HG03135 (cell line): ENCODE measurements around the gene SMCO2.
A peak's percentile ranks its signal among the peaks of the same experiment; 100 is the strongest.

ENCODE experiments used
- ATAC-seq: cut with Tn5 transposase; IDR thresholded peaks from one replicate; pipeline ENCODE4 v1.9.1; 2021; ENCODE audit warnings: mild to moderate bottlenecking, moderate library complexity; ENCODE audit not compliant: unreplicated experiment

SMCO2 gene

DNA sequence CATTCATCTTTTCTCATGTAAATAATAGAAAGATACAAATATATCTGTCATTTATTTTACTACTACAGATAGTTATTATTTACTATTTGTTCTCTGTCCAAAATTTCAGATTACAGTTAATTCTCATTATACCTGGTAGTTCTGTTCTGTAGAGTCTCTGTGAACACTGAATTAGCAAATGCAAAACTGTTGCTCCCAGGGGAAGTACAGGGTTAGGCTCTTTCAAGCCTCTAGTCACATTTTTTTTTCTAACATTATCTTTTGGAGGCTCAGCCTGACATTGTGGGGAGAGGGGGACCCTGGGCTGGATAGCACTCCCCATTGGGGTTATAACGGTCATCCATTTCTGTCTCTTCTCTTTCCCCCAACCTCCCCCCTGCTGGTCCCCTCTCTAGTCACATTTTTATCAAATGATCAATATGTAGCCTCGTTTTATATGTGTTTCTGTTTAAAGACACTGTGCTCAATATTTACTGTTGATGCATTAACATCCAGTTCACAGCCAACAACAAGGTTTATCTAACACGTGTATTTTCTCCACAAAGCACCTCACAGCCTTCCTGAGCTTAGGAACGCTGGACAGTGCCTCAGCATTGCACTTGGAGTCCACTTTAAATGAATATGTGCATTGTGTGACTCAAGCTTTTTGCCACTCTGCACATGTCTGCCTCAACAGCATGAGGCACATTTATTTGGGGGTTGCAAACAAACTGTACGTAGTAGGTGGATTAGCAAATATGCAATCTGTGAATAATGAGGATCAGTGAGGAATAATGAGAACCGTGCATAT lies 4.7 kb downstream of the SMCO2 start:
- ATAC-seq, result no peak

DNA sequence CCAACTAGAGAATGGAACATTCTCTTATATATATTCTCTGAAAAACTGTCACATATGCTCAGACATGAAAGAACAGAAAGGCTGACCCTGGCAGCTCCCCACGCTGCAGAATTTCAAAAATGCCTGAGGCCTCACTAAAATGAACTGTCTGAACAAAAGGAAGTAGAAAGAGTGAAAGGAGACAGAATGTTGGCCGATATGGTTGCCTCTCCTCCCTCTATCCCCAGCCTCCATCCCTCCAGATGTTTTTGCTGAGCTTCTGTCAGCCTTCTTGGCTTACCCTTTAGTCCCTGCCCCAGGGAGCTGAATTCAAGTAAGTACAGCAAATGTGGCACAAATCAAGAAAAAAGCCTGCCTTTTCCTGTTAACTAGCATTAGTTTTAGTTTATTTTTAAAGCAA lies 6.9 kb downstream of the SMCO2 start:
- no peak for ATAC-seq

DNA sequence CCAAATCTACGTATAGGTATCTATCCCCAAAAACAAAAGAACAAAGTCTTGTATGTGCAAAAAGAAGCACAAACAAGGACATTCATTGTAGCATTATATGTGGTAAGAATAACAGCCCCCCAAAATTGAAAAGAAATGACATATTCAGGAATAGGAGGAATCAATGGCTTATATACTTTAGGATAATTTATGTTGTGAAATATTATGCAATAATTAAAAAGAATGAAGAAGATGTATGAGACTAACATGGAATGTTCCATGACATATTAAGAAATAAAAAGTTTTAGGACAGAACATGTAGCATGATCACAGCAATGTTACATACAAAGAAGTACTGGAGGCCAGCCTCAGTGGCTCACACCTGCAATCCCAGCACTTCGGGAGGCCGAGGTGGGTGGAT lies 9.1 kb downstream of the SMCO2 start:
- no peak for ATAC-seq

- ATAC-seq, result no peak
Measured at GRCh38 chr12:27456618-27457017, 10.1 kb downstream of the SMCO2 start.

DNA sequence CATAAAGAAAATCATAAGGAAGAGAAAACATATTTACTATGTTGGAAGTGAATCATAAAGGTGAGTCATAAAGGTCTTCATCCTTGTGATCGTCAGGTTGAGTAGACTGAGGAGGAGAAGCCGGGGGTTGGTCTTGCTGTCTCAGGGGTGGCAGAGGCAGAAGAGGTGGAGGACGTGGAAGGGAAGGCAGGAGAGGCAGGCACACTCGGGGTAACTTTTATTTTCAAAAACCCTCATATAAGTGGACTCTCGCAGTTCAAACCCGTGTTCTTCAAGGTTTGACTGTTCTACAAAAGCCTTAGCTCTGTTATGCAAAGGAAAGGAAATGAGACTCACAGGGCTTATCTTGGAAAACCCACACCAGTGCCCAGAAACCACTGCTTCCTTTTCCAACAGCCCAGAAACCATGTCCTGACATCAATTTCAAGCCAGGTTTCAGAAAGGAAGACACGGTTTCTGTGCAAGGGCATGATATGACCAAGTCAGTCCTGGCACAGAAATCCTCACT lies 14.0 kb downstream of the SMCO2 start:
- no peak for ATAC-seq

DNA sequence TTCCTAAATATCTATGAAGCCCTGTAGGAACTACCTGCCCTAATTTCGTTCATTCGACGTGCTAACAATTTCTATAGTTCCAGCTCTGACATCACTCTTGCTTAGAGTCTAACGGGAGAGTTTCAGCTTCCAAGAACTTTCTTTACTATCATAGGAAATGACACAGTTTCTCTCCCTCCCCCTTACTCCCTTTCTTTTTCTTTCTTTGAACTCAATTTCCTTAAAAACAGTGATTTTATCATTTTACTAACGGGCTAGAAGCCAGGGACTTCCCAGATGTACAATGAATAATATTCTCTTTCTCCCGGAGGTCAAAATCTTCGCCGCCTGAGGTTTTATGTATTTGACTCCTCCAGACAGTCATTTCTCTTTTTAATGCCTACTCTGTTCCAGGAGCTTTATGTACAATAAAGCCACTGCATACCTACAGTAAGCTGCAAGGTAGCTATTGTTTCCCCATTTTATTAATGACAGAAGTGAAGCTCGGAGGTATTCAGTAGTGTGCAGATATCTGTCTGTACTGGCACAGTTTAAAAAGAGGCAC lies 15.7 kb downstream of the SMCO2 start:
- no peak for ATAC-seq

DNA sequence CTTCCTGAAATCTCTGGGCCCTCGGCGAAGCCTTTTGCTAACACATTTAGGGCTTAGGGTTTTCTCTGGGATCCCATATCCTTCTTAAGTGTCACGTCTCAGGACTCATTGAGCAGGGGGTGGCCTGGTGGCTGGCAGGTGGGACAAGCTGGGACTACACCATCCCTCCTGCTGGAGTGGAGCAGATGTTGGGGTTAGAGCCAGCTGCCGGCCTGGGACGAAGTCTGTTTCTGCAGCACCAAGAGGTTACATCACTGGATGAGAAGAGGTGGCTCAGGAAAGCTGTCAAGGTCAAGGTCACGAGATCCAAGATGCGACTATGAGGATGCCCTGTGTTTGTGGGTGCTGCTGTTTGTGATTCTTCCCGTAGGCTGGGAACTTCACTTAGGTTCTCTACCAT lies 16.3 kb downstream of the SMCO2 start:
- ATAC-seq, result no peak

DNA sequence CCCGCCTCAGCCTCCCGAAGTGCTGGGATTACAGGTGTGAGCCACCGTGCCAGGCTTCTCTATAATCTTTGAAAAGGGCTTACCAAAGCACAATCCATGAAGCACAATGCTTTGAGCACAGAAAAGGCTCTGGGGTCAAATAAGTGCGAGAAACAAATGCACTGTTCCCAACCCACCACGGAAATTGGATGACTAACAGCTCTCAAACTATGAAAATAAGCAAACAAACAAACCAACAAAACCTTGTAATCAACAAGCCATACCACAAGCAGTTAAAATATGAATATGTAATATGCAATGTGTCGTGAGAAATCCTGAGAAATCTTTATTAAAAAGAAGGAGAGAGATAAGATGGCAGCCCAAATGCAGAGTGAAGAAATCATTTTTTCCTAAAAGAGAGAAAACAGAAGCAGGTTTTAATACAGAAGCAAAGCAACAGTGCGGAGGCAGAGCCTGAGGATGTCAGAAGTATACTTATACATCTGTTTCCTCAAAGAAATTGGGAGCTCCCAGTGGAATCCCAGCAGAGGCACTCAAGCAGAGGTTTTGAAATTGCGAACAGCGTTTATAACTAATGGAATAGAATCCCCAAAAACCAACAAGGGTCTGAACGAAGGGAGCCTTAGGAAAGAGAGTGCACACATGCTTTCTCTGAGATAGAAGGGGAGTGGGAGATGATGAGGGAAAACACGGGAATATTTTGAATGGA lies 17.1 kb downstream of the SMCO2 start:
- ATAC-seq, result no peak

GRCh38 chr12:27464220-27464554 lies 17.7 kb downstream of the SMCO2 start:
- ATAC-seq, result no peak

DNA sequence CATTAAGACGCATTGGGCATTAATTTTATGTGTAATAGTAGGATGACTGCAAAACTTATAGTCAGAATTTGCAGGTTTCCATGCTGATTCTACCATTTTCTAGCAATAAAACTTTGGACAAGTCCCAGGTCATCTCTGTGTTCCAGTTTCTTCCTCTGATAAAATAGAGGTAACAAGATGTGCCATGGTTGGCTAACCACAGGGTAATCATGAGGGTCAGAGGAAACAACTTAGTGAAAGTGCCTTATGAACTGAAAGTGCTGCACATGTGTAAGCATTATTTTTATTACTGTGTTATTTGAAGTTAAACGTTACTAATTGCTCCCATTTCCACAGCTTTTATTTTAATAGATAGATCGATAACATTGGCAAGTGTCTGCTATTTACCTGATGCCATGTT lies 21.1 kb downstream of the SMCO2 start:
- ATAC-seq, result peak; percentile 57

DNA sequence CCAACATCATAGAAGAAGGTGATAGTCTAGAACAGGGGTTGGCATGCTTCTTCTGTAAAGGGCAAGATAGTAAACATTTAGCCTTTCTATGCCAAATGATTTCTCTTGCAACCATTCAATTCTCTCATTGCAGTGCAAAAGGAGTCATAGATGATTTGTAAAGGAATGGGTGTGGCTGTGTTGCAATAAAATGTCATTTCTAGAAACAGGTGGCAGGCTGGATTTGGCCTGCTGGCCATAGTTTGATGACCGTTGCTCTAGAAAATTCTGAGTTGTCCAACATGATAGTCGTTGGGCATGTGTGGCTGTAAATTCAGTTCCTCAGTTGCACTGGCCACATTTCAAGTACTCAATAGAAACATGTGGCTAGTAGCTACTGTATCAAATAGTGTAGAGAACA lies 21.7 kb downstream of the SMCO2 start:
- ATAC-seq, result no peak

DNA sequence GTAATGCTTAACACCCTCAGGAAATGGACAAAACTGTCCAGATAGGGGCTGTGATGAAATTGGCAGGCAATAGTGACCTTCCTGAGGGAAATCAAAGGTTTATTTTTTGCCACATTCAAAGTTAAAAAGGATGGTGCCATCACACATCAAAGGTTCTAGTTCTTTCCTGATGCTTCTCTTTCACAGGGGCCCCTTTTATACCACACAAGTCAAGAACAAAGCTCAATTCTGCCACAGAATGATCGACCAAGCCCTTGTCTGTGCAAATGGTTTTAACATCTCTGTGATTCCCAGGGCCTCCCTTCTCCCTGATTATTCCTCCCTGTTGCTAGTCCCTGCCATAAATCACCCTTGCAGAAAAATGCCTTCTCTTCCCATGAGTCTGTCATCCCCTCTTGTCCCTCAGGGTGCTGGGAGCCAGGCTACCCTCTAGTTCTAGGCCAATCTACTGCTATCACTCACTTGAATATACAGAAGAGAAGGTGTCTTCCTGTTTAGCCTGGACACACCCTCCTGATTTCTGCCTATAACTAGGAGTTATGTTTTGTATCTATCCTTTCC lies 22.7 kb downstream of the SMCO2 start:
- ATAC-seq, result no peak

GRCh38 chr12:27472604-27473003 lies 26.1 kb downstream of the SMCO2 start:
- no peak for ATAC-seq

- ATAC-seq, result no peak
Measured at GRCh38 chr12:27474344-27474743, 27.8 kb downstream of the SMCO2 start.

DNA sequence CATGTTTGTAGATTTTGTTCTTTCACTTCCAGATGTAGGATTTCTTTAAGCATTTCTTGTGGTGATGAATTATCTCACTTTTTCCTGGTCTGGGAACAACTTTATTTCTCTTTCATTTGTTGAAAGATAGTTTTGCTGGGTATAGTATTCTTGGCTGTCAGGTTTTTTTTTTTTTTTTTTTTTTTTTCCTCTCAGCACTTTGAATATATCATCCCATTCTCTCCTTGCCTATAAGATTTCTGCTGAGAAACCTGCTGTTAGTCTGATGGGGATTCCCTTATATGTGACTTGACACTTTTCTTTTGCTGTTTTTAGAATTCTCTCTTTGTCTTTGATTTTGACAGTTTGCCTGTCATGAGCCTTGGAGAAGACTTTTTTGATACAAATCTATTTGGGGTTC lies 30.5 kb downstream of the SMCO2 start:
- no peak for ATAC-seq

DNA sequence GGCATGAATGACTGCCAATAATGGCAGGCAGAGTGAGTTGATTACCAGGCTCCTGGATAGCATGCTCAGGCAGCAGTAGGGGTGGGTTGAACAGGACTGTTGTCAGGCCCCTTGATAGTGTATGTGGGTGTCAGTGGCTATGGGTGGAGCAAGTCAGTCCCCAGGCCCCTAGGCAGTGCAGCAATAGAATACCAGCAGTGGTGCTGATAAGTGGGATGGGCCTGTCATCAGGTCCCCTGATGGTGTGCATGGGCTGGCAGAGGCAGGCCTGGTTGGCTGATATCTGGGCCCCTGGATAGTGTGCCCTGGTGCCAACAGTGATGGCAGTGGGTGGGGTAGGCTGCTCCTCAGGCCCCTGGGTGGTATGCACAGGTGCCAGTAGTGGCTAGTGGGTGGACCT lies 32.4 kb downstream of the SMCO2 start:
- ATAC-seq, result no peak

GRCh38 chr12:27480016-27480415 lies 33.5 kb downstream of the SMCO2 start:
- ATAC-seq, result no peak

DNA sequence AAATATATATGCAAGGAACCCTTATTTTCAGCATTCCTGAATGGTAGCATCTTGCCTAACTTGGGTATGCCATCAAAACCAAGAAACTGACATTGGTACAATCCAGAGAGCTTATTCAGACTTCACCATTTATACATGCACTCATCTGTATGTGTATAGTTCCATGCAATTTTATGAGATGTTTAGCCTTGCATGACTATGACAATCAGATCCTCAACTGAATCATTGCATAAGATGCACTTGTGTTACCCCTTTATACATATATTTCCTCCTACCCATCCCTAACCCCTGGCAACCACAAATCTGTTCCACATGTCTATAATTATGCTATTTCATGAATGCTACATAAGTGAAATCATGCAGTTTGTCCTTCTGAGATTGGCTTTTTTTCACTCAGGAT lies 40.4 kb downstream of the SMCO2 start:
- no peak for ATAC-seq

- ATAC-seq, result no peak
Measured at GRCh38 chr12:27488479-27488878, 41.9 kb downstream of the SMCO2 start.

DNA sequence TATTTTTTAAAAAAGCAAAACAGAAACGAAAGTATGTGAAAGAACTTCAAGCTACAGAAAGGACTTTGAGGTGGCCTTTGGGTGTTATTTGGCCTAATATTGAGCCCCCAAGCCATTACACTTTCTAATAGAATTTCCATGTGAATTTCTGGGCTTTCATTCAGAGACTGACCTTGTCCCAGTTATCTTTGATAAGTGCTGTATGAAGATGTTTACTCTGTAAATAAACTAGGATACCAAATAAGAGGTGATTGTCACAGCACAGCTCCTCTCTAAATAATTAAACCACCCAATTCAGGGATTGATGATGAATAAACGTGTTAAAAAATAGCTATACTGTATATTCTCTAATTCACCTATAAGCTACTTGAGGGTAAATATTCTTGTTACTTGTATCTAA lies 44.7 kb downstream of the SMCO2 start:
- no peak for ATAC-seq

DNA sequence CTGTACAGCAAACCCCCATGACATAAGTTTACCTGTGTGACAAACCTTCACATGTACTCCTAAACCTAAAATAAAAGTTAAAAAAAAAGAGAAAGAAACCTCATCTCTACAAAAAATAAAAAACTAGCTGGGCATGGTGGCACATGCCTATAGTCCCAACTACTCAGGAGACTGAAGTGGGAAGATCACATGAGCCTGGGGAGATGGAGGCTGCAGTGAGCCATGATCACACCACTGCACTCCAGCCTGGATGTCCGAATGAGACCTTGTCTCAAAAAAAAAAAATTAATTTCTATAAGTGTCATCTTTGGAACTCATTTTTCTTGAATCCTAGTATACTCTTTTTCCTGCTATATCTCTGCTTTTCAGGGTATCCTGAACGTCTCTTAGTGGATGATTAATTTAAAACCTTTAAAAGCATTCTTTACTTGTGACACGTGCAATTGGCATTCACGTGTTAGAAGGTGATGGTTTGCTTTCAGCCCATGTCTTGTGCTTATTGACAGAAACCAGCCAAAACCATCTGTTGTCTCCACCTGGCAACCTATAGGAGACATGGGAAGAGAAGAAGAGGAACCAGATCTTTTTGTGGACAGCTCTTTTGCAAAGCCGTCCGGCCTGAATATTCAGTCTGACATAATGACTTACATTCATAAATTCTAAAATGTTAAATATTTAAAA lies 46.9 kb downstream of the SMCO2 start:
- ATAC-seq, result no peak
